Epidermal melanocyte (primary cell): Measurements from ENCODE around the gene DIP2C.

ENCODE experiments used
- DNase-seq: peaks from one replicate; pipeline ENCODE4 v3.0.0; 2011; ENCODE audit warnings: low spot score; ENCODE audit not compliant: insufficient read length

Gene DIP2C

DNA sequence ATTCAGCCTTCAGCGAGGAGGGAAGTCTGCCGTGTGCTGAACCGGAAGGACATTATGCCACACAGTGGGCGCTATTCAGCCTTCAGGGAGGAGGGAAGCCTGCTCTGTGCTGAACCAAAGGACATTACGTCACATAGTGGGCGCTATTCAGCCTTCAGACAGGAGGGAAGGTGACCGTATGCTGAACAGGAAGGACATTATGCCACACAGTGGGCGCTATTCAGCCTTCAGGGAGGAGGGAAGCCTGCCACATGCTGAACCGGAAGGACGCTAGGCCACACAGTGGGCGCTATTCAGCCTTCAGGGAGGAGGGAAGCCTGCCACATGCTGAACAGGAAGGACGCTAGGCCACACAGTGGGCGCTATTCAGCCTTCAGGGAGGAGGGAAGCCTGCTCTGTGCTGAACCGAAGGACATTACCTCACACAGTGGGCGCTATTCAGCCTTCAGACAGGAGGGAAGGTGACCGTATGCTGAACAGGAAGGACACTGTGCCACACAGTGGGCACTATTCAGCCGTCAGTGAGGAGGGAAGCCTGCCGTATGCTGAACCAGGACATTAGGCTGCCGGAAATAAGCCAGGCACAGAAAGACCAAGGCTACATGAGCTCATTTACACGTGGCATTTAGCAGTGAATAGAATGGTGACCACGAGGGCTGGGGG is 294.9 kb downstream of the DIP2C start:
- DNase-seq: peak; percentile 73

DNA sequence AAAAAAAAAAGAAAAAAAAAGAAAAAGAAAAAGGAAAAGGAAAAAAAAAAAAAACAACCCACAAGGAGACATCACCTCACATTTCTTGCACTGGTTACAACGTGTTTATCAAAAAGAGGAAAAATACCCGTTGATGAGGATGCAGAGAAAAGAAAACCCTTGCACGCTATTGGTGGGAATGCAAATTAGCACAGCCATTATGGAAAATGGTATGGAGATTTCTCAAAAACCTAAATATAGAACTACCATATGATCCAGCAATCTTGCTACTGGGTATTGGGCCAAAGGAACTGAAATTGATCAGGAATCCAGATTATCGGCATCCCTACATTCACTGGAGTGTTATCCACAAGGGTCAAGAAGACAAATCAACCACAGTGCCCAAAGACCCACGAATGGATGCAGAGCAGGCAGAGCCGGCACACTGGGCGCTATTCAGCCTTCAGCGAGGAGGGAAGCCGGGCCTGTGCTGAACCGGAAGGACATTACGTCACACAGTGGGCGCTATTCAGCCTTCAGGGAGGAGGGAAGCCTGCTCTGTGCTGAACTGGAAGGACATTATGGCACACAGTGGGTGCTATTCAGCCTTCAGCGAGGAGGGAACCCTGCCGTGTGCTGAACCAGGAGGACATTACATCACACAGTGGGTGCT is 295.6 kb downstream of the DIP2C start:
- DNase-seq: no peak

DNA sequence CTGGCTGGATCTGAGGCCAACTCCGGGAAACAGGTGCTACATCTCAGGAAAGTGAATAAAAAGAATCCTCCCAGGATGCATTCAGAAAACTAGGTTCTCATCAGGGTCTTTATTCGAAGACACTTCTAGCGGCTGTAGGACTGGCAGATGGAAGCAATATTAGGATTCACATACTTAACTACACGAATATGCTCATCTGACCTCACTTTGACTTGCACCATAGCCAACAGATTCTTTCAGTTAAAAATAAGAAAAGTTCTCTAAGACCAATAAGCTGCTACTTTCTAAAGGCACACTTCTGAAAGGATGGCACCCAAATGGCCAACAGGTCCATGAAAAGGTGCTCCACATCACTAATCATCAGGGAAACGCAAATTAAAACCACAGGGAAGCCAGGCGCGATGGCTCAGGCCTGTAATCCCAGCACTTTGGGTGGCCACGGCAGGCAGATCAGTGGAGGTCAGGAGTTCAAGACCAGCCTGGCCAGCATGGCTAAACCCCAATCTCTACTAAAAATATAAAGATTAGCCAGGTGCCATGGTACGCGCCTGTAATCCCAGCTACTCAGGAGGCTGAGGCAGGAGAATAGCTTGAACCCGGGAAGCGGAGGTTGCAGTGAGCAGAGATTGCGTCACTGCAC is 296.2 kb downstream of the DIP2C start:
- DNase-seq: no peak

DNA sequence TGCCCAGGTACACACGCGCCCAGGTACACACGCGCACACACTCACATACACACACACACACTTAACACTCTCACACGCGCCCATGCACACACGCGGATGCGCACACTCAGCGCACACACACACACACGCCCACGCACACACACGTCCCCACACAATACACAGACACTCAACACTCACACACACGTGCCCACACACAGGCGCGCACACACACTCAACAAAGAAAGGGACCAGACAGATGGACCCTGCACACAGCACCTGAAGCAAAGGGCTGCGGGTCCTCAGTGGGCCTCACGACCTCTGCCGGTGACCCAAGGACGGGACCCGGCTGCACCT is 296.8 kb downstream of the DIP2C start:
- DNase-seq: no peak

DNA sequence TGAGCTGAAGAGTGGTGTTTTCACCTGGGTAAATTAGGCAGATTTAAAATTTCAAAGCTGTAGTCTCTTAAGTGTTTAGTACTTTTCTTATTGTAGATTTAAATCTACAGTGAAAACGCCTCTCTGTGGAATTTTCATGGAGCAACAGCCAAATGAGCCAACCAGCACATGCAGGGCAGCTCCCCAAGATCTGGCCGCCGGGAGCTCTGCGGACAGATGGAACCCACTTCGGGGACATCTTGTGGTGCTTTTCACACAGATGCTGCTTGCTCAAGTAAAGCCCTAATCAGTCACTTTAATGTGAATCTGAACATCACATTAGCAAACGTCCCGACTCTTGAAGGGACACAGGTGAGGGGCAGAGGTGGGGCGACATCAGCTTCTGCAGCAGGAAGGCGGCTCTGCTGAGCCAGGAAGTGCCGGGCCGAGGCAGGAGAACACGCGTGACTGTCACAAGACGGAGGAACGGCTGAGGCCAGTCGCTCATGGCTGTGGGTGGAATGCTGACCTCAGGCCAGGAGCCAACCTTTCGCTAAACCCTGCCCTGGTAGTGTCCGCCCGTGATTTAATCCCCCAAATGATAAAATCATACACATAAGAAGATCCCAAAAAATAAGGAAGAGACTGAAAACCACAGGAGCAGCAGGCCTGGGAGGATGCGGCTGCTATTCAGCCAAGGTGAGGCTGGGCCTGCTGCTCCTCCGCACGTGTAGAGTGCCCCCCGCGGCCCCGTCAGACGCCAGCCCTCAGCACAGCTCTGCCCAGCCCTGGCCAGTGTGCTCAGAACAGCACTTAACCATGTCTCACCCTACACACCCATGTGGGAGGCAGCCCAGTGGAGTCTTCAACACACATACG is 297.4 kb downstream of the DIP2C start:
- DNase-seq: no peak

DNA sequence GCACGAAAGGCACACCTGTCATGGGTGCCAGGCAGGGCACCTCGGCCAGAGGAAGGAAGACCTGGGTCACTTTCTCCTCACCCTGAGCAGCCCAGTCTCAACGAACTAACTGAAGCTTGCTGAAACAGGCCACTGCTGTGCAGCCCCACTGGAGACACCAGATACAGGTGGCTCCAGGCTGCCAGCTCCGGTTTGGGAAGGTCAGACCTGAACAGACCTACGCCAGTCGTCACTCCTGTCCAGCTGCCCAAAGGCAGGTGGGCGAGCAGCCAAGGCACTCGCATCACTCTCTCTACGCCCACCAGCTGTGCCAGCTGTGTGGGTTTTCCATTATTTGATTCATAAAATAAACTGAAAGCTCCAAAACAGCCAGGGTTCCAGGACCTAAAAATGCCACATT is 298.2 kb downstream of the DIP2C start:
- DNase-seq: no peak

DNA sequence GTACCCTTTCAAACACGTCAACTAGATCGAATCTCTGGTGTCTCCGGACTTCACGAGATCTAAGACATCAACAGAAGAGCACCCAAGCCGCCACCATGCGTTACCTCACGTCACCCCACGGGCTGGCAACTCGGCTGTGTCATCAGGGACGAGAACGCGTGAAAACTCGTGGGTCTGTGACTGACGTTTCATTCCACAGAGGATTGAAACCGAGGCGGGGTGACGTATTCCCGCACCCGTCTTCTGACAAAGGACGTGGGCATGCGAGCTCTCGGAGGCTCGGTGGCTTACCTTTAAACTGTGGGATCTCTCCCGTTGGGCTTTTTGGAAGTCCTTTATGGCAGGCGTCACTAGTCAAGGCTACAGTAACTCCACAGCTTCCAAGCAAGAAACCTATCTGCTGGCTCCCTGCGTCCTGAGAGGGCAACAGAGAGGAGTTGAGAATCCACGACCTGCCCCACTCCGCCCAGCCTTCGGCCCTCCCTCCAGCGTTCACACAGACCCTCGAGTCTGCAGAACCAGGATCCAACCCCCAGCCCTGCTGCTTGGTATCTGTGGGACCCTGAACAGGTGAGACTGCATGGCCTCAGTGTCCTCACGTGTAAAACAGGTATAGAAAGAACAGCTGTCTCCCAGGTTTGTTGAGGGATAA is 298.9 kb downstream of the DIP2C start:
- DNase-seq: no peak

DNA sequence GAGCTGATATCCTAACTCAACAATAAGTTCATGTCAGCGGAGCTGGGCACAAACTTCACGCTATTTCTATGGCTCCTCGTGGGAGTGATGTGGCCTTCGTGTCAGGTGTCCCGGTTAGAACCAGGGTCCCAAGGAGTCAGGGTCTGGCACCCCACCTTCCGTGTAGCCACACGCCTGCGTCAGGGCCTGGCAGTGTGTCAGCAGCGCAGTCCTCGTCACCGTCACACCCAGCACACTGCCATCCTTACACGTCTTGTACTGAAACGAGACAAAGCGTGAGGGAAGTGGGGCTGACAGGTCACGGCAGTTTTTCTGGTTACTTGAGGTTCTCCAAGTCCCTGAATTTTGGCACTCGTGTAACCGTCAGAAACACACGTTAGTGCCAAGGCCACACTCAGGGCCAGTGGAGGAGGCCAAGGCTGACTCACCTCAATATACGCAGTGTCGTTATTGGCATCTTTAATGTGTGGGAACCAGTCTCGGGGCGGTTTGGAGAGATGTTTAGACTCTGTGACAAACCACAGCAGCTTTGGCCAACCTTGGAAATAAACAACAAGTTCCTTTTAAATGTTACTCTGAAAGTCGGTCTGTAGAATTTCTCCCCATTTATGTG is 299.5 kb downstream of the DIP2C start:
- no peak for DNase-seq

DNA sequence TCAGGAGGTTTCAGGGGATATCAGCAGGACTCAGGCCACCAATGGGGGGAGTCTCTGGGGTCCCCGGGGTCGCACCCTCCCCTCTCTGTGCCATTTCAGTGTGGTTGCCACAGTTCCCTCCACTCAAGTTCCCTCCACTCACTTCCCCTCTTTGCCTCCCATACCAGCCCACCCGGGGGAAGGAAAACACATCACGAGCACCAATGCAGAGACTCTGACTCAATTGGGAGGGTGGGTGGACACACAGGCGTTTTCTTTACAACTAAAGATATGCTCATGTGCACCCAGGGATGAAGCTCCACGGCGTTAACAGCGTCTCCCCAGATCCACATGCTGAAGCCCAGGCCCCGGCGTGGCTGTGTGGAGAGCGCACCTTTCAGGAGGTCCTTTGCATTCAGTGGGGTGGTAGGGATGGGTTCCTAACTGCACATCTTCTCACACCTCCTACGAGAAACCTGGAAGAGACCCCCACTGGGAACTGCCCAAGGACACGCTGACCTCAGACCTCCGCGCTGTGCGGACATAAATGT is 300.1 kb downstream of the DIP2C start:
- no peak for DNase-seq

DNA sequence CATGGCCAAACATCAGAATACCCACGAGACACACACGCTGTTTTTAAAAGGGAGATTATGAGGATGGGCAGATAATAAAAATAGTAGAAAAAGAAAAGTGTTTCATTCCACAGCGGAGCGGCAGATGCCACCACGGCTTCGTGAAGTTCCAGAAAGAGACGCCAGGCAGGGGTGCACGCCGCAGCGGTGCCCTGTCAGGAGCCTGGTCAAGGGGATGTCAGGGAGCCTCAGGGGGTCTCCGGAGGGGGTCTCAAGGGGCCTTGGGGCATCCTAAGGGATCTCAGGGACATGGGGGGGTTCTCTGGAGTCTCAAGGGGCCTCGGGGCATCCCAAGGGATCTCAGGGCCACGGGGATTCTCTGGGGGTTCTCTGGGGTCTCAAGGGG is 300.8 kb downstream of the DIP2C start:
- no peak for DNase-seq

DNA sequence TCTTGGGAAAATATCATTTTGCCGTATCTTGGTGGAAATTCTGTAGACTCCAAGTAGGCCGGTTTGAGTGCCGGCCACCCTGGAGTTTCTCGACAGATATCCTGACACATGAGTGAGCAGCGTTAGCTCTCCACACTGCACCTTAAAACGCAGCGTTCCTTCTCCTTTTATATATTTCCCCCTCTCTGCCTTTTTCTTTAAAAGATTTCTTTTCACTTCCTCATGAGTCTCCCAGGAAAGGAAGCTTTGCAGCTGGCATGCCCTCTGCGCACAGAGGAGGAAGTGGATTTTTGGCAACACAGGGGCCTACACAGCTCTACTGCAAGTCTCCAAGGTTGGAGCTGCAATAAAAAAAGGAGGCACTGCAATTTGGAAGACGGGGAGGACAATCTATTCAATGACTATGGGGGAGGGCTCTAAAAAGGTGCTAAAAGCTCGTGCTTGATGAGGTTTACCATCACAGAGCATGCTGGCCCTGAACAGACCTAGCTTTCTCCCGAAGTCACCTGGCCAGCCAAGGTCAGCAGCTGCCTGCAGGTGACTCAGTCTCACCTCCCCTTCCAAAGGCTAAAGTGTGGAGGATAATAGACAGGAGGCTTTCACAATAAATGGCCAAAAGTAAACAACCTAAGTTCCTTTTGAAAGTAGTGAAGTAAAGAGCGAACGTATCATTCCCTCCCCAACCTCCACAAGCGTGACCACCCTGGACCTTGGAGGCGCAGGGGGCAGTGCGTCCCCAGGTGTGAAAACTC is 301.4 kb downstream of the DIP2C start:
- no peak for DNase-seq

DNA sequence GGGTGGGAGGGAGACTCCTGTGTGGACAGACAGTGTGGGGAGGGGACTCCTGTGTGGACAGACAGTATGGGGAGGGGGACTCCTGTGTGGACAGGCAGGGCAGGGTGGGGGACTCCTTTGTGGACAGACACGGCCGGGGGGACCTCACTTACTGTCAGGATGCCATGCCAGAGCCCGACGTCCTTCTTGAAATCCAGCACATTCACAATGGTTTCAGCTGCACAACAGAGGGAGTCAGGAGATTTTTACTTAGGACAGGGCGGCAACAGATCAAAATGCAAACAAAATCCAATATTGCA is 301.9 kb downstream of the DIP2C start:
- no peak for DNase-seq

DNA sequence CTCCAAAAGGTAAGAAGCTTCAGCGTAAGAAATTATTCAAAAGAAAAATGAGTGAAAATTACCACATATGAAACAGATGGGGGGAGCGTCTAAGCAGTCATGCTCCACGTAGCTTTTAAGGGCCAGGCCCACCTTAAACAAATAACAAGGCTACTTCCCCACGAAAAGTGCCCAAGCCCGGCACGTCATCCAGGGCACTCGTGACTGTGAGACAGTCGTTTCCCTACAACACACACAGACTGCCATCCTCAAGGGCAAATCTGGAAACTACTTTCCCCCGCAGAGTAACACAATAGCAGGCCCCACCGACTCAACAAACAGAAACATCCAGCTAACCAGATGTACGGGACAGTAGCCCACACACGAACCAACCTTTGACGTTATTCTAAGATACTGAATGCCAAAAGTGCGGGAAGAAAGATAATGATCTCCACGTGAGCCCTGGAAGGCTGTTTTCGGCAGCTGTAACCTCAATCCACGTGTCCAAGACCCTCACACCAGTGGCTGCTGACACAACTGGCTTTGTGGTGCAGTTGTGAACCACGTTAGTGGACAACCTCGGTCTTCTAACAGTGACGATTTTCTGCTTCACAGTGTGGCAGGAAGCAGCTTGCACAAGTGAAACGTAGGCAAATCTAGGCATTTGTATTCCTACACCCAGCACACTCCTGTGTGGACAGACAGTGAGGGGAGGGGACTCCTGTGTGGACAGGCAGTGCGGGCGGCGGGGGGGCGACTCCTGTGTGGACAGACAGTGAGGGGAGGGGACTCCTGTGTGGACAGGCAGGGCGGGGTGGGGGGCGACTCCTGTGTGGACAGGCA is 302.5 kb downstream of the DIP2C start:
- DNase-seq: no peak

DNA sequence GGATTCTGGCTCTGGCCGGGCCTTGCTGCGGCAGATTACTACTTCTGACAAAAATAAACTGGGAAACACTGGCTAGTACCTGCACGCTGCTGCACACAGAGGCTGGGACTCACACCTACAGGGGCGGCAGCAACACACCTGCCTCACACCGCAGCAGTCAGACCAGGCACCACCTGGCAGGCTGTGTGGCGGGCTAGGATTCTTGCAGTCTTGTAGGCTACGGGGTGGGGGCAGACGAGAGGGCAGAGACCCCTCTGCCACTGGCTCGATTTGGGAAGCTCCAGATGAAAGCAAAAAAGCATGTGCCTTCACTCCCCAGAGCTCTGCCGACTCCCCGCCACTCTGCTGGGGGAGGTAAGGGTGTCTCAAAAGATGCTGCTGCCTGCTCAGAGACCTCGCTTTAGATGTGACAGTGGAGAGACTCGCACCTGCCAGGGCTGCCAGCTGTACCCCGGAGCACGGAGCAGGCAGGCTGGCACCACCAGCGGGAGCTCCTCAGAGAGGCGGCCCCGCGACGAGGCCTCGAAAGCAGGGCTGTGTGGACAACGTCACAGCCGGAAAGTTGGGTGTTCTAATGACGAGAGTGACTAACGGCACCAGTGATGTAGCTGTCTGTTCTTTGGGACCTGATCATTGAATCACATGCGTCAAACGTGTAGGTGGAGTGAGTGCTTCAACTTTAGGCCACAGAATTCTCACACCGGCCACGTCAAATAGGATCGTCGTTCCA is 303.7 kb downstream of the DIP2C start:
- DNase-seq: no peak

DNA sequence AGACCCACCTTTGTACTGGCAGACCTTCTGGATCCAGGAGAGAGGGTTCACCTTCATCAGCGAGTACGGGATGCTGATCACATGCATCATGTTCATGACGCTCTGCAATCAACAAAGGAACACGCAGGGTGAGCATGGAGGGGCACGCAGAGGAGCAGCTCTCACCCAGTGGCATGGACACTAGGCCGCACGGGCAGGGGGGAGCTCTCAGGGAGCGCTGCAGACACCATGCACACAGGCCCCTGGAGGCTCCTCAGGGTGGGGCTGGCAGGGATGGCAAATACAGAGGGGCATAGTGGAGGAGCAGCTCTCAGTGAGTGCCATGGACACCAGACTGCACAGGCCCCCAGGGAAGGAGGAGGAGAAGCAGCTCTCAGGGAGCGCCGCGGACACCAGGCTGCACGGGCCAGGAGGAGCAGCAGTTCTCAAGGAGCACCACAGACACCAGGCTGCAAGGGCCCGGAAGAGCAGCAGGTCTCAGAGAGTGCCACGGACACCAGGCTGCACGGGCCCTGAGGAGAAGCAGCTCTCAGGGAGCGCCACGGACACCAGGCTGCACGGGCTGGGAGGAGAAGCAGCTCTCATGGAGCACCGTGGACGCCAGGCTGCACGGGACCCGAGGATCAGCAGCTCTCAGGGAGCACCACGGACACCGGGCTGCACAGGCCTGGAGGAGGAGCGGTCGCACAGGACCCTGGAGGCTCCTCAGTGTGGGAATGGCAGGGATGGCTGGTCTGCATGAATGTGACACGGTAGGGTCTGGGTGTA is 304.7 kb downstream of the DIP2C start:
- no peak for DNase-seq

DNA sequence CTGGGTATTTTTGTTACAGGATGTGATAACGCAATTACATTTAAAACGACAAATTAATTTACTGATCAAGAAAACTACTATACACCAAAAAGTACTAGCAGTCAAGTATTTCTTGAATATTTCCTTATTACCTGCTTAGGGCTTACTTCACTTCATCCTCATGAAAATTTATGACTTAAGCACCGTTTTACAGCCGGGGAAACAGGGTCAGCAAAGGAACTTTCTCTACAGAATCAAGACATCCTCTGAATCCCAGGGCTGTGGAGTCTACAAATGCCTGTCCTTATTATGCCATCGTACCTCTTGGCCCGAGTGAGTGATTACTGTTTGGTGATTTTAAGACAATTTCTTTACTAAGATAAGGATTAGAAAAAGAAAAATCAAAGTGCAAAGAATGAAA is 305.9 kb downstream of the DIP2C start:
- no peak for DNase-seq

DNA sequence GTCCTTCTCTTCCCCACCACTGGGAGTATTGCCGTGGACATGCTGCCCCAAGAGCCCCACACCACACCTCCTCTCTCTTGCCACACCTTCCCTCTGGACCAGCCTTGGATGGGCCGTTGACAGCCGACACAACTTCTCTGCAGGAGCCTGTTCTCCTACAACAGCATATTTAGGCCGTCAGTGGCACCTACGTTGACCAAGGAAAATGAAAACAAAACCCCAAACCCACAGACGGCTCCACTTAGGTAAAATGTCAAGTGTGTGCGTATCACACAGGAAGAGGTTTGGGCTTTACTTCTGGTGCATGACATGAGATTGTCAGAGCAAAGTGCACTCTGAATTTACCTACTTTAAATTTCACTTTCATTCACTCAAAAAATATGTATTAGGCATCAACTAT is 307.7 kb downstream of the DIP2C start:
- DNase-seq: no peak

DNA sequence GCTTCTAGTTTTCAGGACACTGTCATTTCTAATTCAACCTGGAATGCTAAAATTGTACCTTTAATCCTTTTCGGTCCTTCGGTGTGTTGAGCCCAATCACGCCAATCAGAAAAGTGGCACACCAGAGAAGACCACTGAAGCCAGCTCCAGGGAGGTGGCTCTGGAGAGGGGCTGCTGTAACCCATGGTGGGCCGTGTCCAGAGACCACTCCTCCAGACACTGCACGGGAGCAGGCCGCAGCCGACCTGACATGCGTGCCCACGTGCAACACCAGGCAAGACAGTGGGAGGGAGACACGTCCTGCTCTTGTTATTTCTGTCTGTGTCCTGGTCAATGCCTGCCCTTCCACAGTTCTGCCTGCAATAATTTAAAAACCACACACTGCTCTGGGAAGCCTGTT is 308.1 kb downstream of the DIP2C start:
- no peak for DNase-seq
